SHP77 (cell line): Measurements from ENCODE around the gene BMERB1.
A peak's percentile ranks its signal among the peaks of the same experiment; 100 is the strongest.

Experiments
- DNase-seq, 2 experiments: peaks; one replicate each; lab custom pipeline; 2025; lab: John Stamatoyannopoulos, UW

Gene BMERB1

DNA sequence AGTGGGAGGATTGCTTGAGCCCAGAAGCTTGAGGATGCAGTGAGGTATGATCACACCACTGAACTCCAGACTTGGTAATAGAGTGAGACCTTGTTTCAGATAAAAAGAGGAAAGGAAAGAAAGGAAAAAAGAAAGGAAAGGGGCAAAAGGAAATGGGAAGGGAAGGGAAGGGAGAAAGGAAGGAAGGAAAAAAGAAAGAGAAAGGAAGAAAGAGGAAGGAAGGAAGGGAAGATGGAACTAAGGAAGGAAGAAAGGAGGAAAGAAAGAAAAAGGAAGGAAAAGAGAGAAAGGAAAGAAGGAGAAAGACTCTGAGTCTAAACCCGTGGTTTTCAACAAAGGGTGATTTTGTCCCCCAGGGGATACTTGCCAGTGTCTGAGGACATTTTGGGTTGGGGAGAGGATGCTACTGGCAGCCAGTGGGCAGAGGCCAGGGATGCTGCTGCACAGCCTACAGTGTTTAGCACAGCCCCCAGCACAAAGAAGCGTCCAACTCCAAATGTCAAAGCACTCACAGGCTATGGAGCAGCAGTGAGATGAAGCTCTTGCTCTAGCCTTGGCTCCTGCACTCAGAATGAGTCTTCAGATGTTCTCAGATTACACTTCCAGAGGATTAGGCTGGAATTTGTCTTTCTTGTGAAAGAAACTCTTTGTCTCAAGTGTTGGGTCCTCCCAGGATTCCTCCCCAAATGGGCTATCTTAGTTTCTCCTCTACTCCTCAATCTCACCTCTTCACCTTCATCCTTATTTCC lies 64.2 kb downstream of the BMERB1 start:
- no peak for DNase-seq

- peak in 1 of 2 experiments; percentile 32 for DNase-seq
Observed at GRCh38 chr16:15502041-15502725, 67.8 kb downstream of the BMERB1 start.

GRCh38 chr16:15506441-15506840 lies 72.1 kb downstream of the BMERB1 start:
- DNase-seq = no peak

DNA sequence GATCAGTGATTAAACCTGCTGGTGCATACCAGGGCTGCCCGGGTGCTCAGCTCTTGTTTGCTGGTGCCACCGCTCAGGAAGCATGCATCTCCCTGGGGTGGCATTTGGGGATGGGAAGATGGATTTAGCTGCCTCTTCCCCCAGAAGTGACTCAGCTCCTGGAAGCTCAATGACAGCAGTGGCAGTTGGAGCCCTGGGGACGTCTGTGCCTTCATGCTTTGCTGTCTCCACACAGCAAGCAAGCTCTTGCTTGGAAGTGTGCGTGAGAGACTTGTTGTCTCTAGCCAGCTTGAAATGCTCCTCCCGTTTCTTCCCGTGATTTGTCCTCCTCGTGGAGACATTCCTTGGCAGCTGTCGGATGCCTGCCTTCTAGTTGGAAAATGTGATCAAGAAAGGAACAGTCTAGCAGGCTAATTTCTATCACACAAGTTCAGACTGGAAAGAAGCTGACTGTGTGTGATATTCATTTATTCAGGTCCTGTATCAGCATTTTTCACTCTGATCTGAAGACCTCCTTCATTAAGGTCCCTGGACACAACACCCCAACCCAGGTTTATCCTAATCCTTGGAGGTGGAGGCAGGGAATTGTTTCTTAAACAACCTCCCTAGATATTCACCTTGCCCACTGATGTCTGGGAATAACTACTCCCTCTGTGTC lies 73.0 kb downstream of the BMERB1 start:
- DNase-seq = no peak

DNA sequence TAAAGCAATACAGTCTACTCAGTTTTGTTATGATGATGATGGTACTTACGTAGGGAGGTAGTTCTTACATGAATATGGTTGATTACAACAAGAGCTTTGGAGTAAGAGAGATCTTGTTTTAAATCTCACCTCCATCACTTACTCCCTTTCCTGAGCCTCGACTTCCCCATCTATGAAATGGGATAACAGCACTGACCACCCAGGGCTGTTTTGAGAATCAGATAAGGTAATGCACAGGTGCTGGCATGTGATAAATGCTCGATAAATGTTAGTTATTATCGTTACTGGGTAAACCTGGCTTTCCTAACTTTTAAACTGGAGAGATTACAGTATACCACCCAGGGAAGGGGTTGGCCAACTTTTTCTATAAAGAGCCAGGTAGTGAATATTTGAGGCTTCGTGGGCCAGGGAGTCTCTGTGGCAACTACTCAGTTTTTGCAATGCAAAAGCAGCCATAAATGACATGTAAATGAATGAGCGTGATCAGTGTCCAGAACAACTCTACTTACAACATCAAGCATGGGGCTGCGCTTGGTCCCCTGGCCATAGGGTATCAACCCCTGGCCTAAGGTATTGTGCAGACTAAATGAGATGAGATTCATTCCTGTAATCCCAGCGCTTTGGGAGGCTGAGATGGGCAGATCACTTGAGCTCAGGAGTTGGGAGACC lies 73.7 kb downstream of the BMERB1 start:
- DNase-seq = no peak

- DNase-seq = no peak
Observed at GRCh38 chr16:15509051-15509592, 74.7 kb downstream of the BMERB1 start.

- no peak for DNase-seq
Observed at GRCh38 chr16:15509593-15510535, 75.5 kb downstream of the BMERB1 start.

DNA sequence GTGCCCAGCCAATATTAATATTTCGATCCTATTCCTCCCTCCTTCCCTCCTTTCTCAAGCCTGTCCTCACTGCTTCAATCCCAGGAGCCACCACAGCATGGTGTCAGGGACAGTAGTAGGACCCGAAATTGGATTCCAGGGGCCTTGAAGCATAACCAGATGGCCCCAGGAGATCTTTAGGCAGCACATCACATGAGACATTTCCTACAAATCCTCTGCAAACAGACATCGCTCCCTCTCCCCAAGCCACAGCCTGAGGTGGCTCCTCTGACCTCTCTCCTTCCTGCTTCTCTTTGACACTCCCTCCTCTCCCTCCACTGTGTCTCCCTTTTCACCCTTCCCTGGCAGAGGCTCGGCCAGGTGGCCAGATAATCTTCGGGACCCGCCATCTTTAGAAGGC lies 76.6 kb downstream of the BMERB1 start:
- no peak for DNase-seq

DNA sequence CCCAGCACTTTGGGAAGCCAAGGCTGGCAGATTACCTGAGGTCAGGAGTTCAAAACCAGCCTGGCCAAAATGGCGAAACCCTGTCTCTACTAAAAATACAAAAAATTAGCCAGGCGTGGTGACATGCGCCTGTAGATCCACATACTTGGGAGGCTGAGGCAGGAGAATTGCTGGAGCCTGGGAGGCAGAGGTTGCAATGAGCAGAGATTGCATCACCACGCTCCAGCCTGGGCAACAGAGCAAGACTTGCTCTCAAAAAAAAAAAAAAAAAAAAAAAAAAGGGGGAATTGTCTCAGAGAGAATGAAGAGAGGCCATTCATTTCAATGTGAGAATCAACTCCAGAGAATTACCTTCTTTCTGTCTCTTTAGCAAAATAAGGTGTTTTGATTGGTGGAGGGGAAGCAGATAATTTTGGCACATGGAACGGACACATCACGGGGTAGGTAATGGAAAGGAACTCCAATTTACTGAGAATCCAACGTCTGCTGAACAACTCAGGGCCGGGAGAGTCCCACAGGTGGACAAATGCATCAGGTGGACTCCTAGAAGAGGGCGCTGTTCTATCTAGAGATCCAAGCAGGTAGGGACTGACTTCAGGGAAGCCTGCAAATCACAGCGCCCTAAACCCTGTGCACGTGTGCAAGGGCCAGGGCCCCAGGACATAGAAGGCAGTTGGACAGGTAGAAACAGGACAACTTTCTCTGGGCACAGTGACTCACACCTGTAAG lies 77.5 kb downstream of the BMERB1 start:
- DNase-seq = no peak

GRCh38 chr16:15513156-15513555 lies 78.8 kb downstream of the BMERB1 start:
- no peak for DNase-seq

GRCh38 chr16:15515992-15516391 lies 81.6 kb downstream of the BMERB1 start:
- no peak for DNase-seq

- DNase-seq = no peak
Observed at GRCh38 chr16:15516609-15517008, 82.2 kb downstream of the BMERB1 start.

DNA sequence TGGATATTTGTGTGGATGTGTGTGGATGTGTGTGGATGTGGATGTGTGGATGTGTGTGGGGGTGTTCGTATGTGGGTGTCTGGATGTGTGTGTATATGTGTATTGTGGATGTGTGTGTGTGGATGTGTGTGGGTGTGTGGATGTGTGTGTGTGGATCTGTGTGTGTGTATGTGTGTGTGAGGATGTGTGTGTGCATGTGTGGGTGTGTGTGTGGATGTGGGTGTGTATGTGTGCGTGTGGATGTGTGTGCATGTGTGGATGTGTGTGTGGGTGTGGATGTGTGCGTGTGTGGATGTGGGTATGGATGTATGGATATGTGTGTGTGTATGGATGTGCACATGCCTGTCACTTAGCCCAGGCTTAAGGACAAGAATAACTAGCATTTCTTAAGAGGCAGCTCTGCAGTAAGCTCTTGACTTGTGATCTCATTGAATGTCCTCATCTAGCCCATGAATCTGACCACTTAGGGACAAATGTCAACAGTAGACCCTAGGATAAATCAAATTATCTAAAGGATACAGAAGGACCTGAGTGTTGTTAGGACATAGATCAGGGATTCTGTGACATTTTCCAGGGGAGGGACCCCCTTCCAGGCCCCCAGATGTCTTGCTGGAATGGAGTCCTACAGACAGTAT lies 83.5 kb downstream of the BMERB1 start:
- DNase-seq = no peak

DNA sequence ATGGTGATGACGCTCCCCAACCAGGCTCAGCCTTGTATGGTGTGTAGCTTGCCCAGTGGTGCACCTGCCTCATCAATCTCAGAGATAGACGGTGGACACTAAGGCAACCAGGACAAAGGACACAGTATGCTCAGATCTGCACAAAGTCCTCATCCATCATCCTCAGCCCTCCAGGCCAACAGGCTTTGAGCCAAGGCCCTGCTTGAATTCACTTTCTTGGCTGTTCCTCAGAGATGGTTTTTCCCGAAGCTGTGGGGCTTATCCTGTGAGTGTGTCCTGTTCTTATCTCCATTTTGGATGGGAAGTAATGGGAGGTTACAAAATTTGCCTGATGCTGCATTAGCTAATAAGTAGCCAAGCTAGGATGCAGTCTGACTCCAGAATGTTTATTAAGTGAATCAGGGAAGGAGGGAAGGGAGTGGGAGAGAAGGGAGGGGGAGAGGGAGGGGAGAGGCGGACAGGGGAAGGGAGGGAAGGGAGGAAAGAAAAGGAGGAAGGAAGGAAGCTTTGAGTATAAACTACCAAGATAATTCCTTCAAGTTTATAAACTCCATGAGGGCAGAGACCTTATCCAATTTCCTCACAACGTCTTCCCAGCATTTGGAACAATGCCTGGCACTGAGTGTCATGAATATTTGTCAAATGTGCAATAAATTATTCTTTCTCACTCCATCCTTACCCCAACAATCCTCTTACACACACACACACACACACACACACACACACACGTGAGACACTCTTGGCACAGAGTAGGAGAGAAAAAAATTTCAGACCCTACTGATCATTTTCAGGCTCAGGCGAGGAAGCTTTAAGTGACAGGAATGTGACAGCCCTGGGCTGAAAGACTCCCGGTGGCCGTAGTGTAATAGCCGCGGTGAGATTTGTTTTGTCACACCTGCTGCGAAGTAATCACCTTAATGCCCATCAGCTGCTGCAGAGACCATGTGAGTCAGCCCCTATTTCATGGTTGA lies 84.3 kb downstream of the BMERB1 start:
- DNase-seq = no peak

- no peak for DNase-seq
Observed at GRCh38 chr16:15519790-15520189, 85.4 kb downstream of the BMERB1 start.

GRCh38 chr16:15521390-15521757 lies 87.0 kb downstream of the BMERB1 start:
- DNase-seq = no peak

GRCh38 chr16:15521758-15522509 lies 87.5 kb downstream of the BMERB1 start:
- DNase-seq = no peak

DNA sequence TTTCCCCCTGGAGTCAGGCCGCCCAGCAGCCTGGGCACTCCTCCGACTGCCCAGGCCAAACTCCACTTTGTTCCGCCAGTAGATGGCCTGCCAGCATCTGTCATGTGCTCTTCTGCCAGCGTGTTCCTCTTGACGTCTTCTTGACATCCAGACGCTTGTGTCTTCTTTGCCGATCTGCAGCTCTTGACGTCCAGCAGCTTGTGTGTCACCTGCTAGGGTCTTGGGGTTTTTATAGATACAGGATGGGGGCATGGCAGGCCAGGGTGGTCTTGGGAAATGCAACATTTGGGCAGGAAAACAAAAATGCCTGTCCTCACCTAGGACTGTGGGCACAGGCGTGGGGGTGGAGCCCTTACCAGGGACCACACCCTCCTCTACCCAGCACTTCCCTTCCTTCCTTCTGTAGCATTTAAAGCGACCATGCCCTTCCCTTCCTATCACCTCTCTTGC lies 88.7 kb downstream of the BMERB1 start:
- DNase-seq = no peak
